Measurements from ENCODE around the gene UCK1.

DNA sequence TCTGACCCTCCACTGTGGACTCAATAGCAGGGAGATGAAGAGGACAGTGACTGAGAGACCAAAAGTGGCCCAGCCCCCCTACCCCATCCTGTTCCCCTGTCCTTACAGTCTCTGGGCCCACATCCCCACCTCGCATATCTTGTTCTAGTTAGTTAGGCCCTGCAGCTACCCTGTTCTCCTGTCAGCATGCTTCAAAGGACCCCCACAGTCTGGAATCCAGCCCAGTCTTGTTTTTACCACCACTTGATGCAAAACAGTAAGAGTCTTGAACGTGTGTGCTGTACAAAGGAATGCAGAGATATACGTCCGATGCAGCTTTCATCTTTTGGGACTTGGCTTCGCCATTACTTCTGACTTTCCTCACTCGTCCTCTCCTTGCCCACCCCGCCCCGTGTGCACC is 40.5 kb downstream of the UCK1 start:
- TF ChIP-seq, protein P1, sequence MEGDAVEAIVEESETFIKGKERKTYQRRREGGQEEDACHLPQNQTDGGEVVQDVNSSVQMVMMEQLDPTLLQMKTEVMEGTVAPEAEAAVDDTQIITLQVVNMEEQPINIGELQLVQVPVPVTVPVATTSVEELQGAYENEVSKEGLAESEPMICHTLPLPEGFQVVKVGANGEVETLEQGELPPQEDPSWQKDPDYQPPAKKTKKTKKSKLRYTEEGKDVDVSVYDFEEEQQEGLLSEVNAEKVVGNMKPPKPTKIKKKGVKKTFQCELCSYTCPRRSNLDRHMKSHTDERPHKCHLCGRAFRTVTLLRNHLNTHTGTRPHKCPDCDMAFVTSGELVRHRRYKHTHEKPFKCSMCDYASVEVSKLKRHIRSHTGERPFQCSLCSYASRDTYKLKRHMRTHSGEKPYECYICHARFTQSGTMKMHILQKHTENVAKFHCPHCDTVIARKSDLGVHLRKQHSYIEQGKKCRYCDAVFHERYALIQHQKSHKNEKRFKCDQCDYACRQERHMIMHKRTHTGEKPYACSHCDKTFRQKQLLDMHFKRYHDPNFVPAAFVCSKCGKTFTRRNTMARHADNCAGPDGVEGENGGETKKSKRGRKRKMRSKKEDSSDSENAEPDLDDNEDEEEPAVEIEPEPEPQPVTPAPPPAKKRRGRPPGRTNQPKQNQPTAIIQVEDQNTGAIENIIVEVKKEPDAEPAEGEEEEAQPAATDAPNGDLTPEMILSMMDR (IDR thresholded peaks at IDR 0.05; ENCODE audit: borderline replicate concordance, extremely low read depth, low read length, poor library complexity, severe bottlenecking): no peak
- no peak for TF ChIP-seq EZH2 (IDR thresholded peaks at IDR 0.05; ENCODE audit: borderline replicate concordance, low read depth, low read length, severe bottlenecking)
